SK-N-SH (cell line): ENCODE results near the gene PPP2R2B. TPM values are rescaled to one million over a fixed set of nuclear protein-coding genes. Genes with fewer than 3 reads are reported as not detected.

Experiments used
- CTCF ChIA-PET: fragments of 300-600, 350-600 bp; formaldehyde crosslinking; extraction: SDS; loops from one replicate; lab custom pipeline; 2021; lab: Yijun Ruan, JAX
- POLR2A ChIA-PET: fragments of 350-600 bp; sonication (Branson Sonifier 250); formaldehyde crosslinking; extraction: SDS; loops from one replicate; lab custom pipeline; 2020; ENCODE audit warnings: antibody characterized with exemption, inconsistent platforms; lab: Yijun Ruan, JAX
- DNase-seq: peaks from one replicate; pipeline ENCODE4 v3.0.0; 2012
- H2AFZ ChIP-seq: fragments of 200-600 bp; sonication (generic); 2 replicates; pipeline ENCODE4 v1.8.1; 2016; ENCODE audit warnings: antibody characterized with exemption, mild to moderate bottlenecking, low read depth
- H3F3A ChIP-seq: fragments of 200-600 bp; sonication (generic); replicated peaks from 2 replicates; pipeline ENCODE3; 2016; ENCODE audit warnings: antibody characterized with exemption, mild to moderate bottlenecking; ENCODE audit not compliant: insufficient read depth
- H3K27ac ChIP-seq, 2 experiments: fragments of 200-500 bp in 1 of 2; fragments of 200-600 bp in 1 of 2; sonication (Bioruptor generic) in 1 of 2; sonication (generic), shearing (Covaris generic) in 1 of 2; 2 replicates each; pipeline versions ENCODE4 v1.5.1 to v1.6.1; 2014 to 2016; ENCODE audit warnings: low read depth in 2 of 2, inconsistent platforms in 1 of 2, low read length in 1 of 2, mild to moderate bottlenecking in 1 of 2, mixed read lengths in 1 of 2
- H3K27me3 ChIP-seq: fragments of 200-600 bp; sonication (generic), shearing (Covaris generic); 2 replicates; pipeline ENCODE4 v1.6.1; 2016; ENCODE audit warnings: mixed run types; ENCODE audit not compliant: insufficient read depth
- H3K36me3 ChIP-seq, 2 experiments: fragments of 200-500 bp in 1 of 2; fragments of 200-600 bp in 1 of 2; sonication (Bioruptor generic) in 1 of 2; sonication (generic) in 1 of 2; replicated peaks in 1 of 2; 2 replicates each; pipeline versions ENCODE3 to v1.5.1; 2014 to 2016; ENCODE audit warnings: low read length in 1 of 2, mild to moderate bottlenecking in 1 of 2; ENCODE audit not compliant: insufficient read depth in 2 of 2, control insufficient read depth in 1 of 2
- H3K4me1 ChIP-seq, 2 experiments: fragments of 200-500 bp in 1 of 2; fragments of 200-600 bp in 1 of 2; sonication (Bioruptor generic) in 1 of 2; sonication (generic), shearing (Covaris generic) in 1 of 2; 2 replicates each; pipeline versions ENCODE4 v1.5.1 to v1.6.1; 2014 to 2016; ENCODE audit warnings: low read depth in 1 of 2, low read length in 1 of 2, mixed run types in 1 of 2; ENCODE audit not compliant: insufficient read depth in 2 of 2, control insufficient read depth in 1 of 2
- H3K4me2 ChIP-seq: fragments of 200-600 bp; sonication (generic), shearing (Covaris generic); 2 replicates; pipeline ENCODE4 v1.6.1; 2017; ENCODE audit warnings: mixed run types
- H3K4me3 ChIP-seq, 2 experiments: fragments of 200-500 bp in 1 of 2; fragments of 200-600 bp in 1 of 2; sonication (Bioruptor generic) in 1 of 2; sonication (generic), shearing (Covaris generic) in 1 of 2; 2 replicates each; pipeline versions ENCODE4 v1.5.1 to v1.8.1; 2014 to 2016; ENCODE audit warnings: low read depth in 2 of 2, inconsistent platforms in 1 of 2, low read length in 1 of 2, mild to moderate bottlenecking in 1 of 2, mixed read lengths in 1 of 2, moderate library complexity in 1 of 2
- H3K79me2 ChIP-seq: fragments of 200-600 bp; sonication (generic); 2 replicates; pipeline ENCODE4 v1.8.1; 2017; ENCODE audit warnings: mild to moderate bottlenecking; ENCODE audit not compliant: insufficient read depth
- H3K9ac ChIP-seq: fragments of 200-600 bp; sonication (generic); 2 replicates; pipeline ENCODE4 v1.6.1; 2017; ENCODE audit warnings: mixed run types
- H3K9me2 ChIP-seq: fragments of 200-600 bp; sonication (generic); 2 replicates; pipeline ENCODE4 v1.6.1; 2017; ENCODE audit warnings: mixed run types
- H3K9me3 ChIP-seq: fragments of 200-600 bp; sonication (generic); 2 replicates; pipeline ENCODE4 v1.6.1; 2017; ENCODE audit warnings: mixed run types, mild to moderate bottlenecking, moderate library complexity
- H4K20me1 ChIP-seq: fragments of 200-600 bp; sonication (generic); 2 replicates; pipeline ENCODE4 v1.6.1; 2017; ENCODE audit warnings: mild to moderate bottlenecking, mixed run types; ENCODE audit not compliant: insufficient read depth
- CHD2 ChIP-seq: fragments of 150-350 bp; IDR thresholded peaks from 2 replicates; pipeline ENCODE4 v1.6.1; 2018; ENCODE audit warnings: low read length; ENCODE audit not compliant: partially characterized antibody
- ELF1 ChIP-seq: IDR thresholded peaks from 2 replicates; pipeline ENCODE4 v1.4.0; 2012
- FOXM1 ChIP-seq: IDR thresholded peaks from 2 replicates; pipeline ENCODE4 v1.4.0; 2012; ENCODE audit warnings: low read depth, mild to moderate bottlenecking
- GATA2 ChIP-seq: sonication (generic); formaldehyde crosslinking; IDR thresholded peaks from 2 replicates; pipeline ENCODE4 v1.5.0; 2020; ENCODE audit warnings: mild to moderate bottlenecking, missing genetic modification reagents
- JUND ChIP-seq: IDR thresholded peaks from 2 replicates; pipeline ENCODE4 v1.4.0; 2012
- MXI1 ChIP-seq: IDR thresholded peaks from 2 replicates; pipeline ENCODE4 v1.6.1; 2012; ENCODE audit warnings: mild to moderate bottlenecking, low read depth, low read length, improper control_type of control experiment
- NFIC ChIP-seq: IDR thresholded peaks from 2 replicates; pipeline ENCODE4 v1.4.0; 2012; ENCODE audit warnings: borderline replicate concordance
- POLR2AphosphoS5 ChIP-seq: IDR thresholded peaks from 2 replicates; pipeline ENCODE4 v1.6.1; 2012; ENCODE audit warnings: low read depth, low read length
- RAD21 ChIP-seq: IDR thresholded peaks from 2 replicates; pipeline ENCODE4 v1.6.1; 2012; ENCODE audit warnings: mild to moderate bottlenecking, low read length
- RXRA ChIP-seq: IDR thresholded peaks from 2 replicates; pipeline ENCODE4 v1.4.0; 2012; ENCODE audit warnings: low read depth, mild to moderate bottlenecking, borderline replicate concordance
- SIN3A ChIP-seq: IDR thresholded peaks from 2 replicates; pipeline ENCODE4 v1.6.1; 2012; ENCODE audit warnings: low read depth, mild to moderate bottlenecking, low read length, moderate library complexity, borderline replicate concordance
- SMC3 ChIP-seq: IDR thresholded peaks from 2 replicates; pipeline ENCODE4 v1.6.1; 2012; ENCODE audit warnings: low read depth, low read length, improper control_type of control experiment
- TAF1 ChIP-seq: IDR thresholded peaks from 2 replicates; pipeline ENCODE4 v1.6.1; 2012; ENCODE audit warnings: low read depth, mild to moderate bottlenecking, low read length, moderate library complexity, borderline replicate concordance
- TCF12 ChIP-seq: IDR thresholded peaks from 2 replicates; pipeline ENCODE4 v1.4.0; 2012
- WGBS: methylation state at CpG from one replicate; pipeline ENCODE4 v1.1.6; 2017; ENCODE audit warnings: low lambda C conversion rate; 5-methylcytosine and 5-hydroxymethylcytosine counted together
- polyA plus RNA-seq, 3 experiments: library from polyadenylated mRNA; depleted of rRNA; stranded (reverse); fragments of >200 nt; gene quantifications; 2 replicates each; pipeline ENCODE4 v1.2.3, GENCODE V29; 2012
- TF ChIP-seq, protein P1 (sequence below): IDR thresholded peaks from 2 replicates; pipeline ENCODE4 v1.4.0; 2012; ENCODE audit warnings: low read depth, borderline replicate concordance
- TF ChIP-seq, protein P2 (sequence below): fragments of 200-600 bp; sonication (generic); IDR thresholded peaks from 2 replicates; pipeline ENCODE4 v1.6.1; 2017; ENCODE audit warnings: antibody characterized with exemption, mild to moderate bottlenecking, moderate library complexity
- TF ChIP-seq, protein P3 (sequence below): fragments of 150-350 bp; IDR thresholded peaks from 2 replicates; pipeline ENCODE4 v1.6.1; 2016; ENCODE audit warnings: mild to moderate bottlenecking, low read depth, low read length
- TF ChIP-seq, protein P4 (sequence below): IDR thresholded peaks from 2 replicates; pipeline ENCODE4 v1.4.0; 2012; ENCODE audit warnings: low read depth, borderline replicate concordance

PPP2R2B gene
- polyA plus RNA-seq, 1 of the 3 experiments (the other 2 are of a cell fraction), result 11.4 TPM

DNA sequence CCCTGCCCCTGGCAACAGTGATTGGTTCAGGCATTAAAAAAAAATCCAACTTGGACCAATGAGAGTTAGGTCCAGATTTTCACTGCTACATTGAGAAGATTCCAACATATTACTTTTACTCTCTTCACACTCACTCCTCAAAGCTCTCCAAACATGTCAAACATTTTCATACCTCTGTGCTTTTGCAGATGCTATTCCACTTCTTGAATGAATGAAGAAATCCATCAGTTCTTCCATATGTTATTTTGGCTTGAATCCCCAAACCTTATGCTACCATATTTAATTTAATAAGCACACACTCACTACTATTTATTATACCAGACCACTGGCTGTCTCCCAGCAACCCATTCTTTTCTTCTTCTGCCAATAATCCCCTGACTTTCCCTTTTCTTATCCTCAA, 87.1 kb downstream of the PPP2R2B start (continued):
- TF ChIP-seq, protein P1, sequence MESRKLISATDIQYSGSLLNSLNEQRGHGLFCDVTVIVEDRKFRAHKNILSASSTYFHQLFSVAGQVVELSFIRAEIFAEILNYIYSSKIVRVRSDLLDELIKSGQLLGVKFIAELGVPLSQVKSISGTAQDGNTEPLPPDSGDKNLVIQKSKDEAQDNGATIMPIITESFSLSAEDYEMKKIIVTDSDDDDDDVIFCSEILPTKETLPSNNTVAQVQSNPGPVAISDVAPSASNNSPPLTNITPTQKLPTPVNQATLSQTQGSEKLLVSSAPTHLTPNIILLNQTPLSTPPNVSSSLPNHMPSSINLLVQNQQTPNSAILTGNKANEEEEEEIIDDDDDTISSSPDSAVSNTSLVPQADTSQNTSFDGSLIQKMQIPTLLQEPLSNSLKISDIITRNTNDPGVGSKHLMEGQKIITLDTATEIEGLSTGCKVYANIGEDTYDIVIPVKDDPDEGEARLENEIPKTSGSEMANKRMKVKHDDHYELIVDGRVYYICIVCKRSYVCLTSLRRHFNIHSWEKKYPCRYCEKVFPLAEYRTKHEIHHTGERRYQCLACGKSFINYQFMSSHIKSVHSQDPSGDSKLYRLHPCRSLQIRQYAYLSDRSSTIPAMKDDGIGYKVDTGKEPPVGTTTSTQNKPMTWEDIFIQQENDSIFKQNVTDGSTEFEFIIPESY, result no peak
- TF ChIP-seq SIN3A (no peak), RXRA (no peak), TAF1 (no peak)

DNA sequence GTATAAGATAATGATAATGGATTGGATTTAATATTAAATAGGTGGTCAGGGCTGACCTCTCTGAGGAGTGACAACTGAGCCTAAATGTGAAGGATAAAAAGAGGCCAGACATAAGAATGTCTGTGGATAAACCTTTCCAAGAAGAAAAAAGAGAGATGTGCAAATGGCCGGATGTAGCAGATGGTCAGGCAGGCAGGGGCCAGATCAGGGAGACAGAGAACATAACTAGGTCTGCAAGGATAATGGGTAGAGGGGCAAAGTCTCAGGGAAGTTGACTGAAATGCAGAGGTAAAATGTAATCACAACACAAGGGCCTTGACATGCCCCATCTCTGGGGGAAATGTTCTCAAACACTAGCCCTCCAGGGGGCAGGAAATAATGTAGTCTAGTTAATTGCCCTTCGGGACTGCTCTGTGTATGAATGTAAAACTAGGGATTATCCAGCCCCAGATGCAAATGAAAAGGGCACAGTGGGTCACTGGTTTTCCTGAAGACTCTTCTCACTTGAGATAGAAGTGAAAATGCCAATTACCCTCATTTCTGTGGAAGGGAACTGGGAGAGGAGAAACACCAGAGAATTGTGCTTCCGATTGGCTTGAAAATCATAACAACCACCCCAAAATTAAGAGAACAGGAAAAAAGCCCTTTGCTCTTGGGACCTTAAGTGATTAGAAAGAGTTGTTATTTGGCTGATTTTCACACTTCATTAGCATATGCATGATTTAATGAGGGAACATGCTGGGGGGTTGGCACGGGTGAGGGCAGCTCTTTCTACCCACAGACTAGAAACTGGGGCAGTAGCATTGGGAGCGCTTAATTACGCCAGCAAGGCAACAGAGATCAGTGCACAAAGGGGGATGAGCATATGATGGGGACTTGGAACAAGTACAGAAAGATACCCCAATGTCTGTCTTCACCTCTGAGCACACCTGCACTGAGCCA, 88.6 kb downstream of the PPP2R2B start:
- Histone ChIP-seq H2AFZ (no peak overlapping the region), H3K9ac (no peak overlapping the region), H3K27ac (no peak overlapping the region), H3K4me3 (no peak overlapping the region), H3F3A (peaks cover 4% of the 10 kb centered on the region), H3K36me3 (no peaks in the 10 kb centered on the region), H4K20me1 (no peaks in the 10 kb centered on the region), H3K79me2 (no peaks in the 10 kb centered on the region), H3K27me3 (no peaks in the 10 kb centered on the region), H3K4me1 (peaks cover 0 to 3% of the 10 kb centered on the region in 2 experiments; a peak in 2 of 4 replicates), H3K4me2 (no peak overlapping the region), H3K9me2 (no peaks in the 10 kb centered on the region)
- DNase-seq, result no peak
- 90% methylated on average over 6 of the region's 6 CpGs for WGBS
- POLR2A ChIA-PET, result no interaction called here
- CTCF ChIA-PET, result no interaction called here
- TF ChIP-seq ELF1, result no peak
- no peak for TF ChIP-seq POLR2AphosphoS5
- TF ChIP-seq MXI1, result no peak
- no peak for TF ChIP-seq GATA2 (CRISPR knock-in tag)
- TF ChIP-seq JUND, result no peak
- TF ChIP-seq, protein P2, sequence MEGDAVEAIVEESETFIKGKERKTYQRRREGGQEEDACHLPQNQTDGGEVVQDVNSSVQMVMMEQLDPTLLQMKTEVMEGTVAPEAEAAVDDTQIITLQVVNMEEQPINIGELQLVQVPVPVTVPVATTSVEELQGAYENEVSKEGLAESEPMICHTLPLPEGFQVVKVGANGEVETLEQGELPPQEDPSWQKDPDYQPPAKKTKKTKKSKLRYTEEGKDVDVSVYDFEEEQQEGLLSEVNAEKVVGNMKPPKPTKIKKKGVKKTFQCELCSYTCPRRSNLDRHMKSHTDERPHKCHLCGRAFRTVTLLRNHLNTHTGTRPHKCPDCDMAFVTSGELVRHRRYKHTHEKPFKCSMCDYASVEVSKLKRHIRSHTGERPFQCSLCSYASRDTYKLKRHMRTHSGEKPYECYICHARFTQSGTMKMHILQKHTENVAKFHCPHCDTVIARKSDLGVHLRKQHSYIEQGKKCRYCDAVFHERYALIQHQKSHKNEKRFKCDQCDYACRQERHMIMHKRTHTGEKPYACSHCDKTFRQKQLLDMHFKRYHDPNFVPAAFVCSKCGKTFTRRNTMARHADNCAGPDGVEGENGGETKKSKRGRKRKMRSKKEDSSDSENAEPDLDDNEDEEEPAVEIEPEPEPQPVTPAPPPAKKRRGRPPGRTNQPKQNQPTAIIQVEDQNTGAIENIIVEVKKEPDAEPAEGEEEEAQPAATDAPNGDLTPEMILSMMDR, result no peak
- TF ChIP-seq TAF1, result no peak
- TF ChIP-seq, all 33 proteins: peak for 0
- no peaks in the 10 kb centered on the region for H3K9me3 ChIP-seq

DNA sequence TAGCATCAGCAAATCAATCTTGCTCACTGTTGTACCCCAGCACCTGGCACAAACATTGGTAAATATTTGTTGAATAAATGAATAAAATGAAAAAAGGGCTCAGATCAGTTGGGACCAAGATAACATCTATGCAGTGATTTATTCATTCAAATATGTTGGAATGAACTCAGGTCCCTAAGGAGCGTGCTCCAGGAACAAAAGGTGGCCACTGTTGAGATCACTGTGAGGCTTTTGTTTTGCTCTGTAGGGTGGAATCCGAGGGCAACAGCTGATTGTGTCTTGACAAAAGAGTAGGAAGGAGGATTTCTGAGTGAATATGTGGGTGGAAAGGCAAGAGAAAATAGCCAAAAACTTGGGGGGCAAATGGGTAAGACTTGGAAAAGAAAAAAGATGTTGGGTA, 89.7 kb downstream of the PPP2R2B start:
- 56% methylated on average over 2 of the region's 2 CpGs for WGBS
- ChIA-PET CTCF (no interaction called here), POLR2A (no interaction called here)
- no peaks in the 10 kb centered on the region for H3K79me2 ChIP-seq
- H3K9ac ChIP-seq, result no peak overlapping the region
- no peak overlapping the region for H3K4me3 ChIP-seq
- no peak for DNase-seq
- H3F3A ChIP-seq, result peaks cover under 1% of the 10 kb centered on the region
- H3K27ac ChIP-seq, result no peak overlapping the region
- H4K20me1 ChIP-seq, result no peaks in the 10 kb centered on the region
- H3K27me3 ChIP-seq, result no peaks in the 10 kb centered on the region
- no peaks in the 10 kb centered on the region for H3K36me3 ChIP-seq
- H3K9me2 ChIP-seq, result no peaks in the 10 kb centered on the region
- H3K9me3 ChIP-seq, result no peaks in the 10 kb centered on the region
- H2AFZ ChIP-seq, result no peak overlapping the region
- no peak overlapping the region for H3K4me2 ChIP-seq
- TF ChIP-seq TAF1 (no peak), RAD21 (no peak), NFIC (peak; percentile 8; the same call in 1 of the 2 replicates), SIN3A (no peak), SMC3 (no peak), TCF12 (peak; percentile 26; the same call in 1 of the 2 replicates), FOXM1 (no peak), CHD2 (no peak)
- TF ChIP-seq, protein P3, sequence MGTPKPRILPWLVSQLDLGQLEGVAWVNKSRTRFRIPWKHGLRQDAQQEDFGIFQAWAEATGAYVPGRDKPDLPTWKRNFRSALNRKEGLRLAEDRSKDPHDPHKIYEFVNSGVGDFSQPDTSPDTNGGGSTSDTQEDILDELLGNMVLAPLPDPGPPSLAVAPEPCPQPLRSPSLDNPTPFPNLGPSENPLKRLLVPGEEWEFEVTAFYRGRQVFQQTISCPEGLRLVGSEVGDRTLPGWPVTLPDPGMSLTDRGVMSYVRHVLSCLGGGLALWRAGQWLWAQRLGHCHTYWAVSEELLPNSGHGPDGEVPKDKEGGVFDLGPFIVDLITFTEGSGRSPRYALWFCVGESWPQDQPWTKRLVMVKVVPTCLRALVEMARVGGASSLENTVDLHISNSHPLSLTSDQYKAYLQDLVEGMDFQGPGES, result no peak
- TF ChIP-seq, protein P4, sequence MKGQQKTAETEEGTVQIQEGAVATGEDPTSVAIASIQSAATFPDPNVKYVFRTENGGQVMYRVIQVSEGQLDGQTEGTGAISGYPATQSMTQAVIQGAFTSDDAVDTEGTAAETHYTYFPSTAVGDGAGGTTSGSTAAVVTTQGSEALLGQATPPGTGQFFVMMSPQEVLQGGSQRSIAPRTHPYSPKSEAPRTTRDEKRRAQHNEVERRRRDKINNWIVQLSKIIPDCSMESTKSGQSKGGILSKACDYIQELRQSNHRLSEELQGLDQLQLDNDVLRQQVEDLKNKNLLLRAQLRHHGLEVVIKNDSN, result no peak
- peaks cover 0 to 3% of the 10 kb centered on the region in 2 experiments; a peak in 2 of 4 replicates for H3K4me1 ChIP-seq
